ENCODE results near the gene VAX1. TPM values are rescaled to one million over a fixed set of nuclear protein-coding genes. Genes with fewer than 3 reads are reported as not detected.

The VAX1 gene
- total RNA-seq, 1 donor from 2014 or later = not detected

DNA sequence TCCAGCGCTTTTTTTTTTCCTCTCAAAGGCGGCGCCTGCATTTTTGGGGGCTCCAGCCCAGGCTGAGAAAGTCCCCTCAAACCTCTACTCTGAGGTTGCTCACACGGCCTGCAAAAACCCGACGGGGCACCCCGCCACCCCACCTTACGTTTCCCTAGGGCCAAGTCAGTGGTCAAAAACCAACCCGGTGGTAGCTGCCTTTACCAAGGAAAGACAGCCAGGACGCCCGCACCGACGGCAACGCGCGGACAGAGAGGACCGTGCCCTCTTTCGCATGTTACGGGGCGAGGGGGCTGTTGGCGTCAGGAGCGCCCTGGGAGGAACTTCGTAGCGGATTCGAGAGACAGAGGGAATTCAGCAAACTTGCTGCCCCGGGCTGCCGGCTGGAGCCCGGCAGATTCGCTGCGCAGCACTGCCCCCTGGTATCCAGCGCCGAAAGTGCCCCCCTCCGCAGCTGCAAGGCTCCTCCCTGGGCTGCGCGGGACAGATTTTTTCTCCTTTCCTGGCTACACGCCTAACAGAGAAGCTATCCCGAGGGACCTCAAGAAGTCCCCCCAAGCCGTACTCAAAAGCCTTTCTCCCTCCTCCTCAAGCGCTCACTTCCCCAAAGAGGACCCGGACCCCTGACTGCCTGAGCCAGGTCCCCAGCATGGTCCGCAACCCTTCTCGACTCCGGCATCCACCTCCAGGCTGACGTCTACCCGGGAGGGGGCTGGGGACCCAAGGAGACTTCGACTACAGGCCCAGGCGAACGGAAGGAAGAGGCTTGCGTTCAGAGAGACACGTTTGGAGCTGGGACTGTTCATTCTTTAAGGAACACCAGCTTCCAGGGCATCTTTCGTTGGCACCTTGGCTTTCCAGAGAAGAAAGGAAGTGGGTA, 27.7 kb upstream of the VAX1 start:
- H3K27ac ChIP-seq = no peak overlapping the region
- intact Hi-C loops (cut with DNase I) = no loop called here
- peak overlapping the region; percentile 39 to 47 for H3K4me3 ChIP-seq
- TF ChIP-seq, protein P1, sequence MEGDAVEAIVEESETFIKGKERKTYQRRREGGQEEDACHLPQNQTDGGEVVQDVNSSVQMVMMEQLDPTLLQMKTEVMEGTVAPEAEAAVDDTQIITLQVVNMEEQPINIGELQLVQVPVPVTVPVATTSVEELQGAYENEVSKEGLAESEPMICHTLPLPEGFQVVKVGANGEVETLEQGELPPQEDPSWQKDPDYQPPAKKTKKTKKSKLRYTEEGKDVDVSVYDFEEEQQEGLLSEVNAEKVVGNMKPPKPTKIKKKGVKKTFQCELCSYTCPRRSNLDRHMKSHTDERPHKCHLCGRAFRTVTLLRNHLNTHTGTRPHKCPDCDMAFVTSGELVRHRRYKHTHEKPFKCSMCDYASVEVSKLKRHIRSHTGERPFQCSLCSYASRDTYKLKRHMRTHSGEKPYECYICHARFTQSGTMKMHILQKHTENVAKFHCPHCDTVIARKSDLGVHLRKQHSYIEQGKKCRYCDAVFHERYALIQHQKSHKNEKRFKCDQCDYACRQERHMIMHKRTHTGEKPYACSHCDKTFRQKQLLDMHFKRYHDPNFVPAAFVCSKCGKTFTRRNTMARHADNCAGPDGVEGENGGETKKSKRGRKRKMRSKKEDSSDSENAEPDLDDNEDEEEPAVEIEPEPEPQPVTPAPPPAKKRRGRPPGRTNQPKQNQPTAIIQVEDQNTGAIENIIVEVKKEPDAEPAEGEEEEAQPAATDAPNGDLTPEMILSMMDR (IDR thresholded peaks at IDR 0.05) = peak in 2 of 3 experiments; percentile 13 to 32
- peaks cover 38% of the 10 kb centered on the region for H3K27me3 ChIP-seq
- H3K4me1 ChIP-seq = peaks cover 5 to 28% of the 10 kb centered on the region in 2 donors
- no peaks in the 10 kb centered on the region for H3K9me3 ChIP-seq
- DNase-seq (ENCODE audit: low spot score in 2 of 2) = no peak
- no peaks in the 10 kb centered on the region for H3K36me3 ChIP-seq

DNA sequence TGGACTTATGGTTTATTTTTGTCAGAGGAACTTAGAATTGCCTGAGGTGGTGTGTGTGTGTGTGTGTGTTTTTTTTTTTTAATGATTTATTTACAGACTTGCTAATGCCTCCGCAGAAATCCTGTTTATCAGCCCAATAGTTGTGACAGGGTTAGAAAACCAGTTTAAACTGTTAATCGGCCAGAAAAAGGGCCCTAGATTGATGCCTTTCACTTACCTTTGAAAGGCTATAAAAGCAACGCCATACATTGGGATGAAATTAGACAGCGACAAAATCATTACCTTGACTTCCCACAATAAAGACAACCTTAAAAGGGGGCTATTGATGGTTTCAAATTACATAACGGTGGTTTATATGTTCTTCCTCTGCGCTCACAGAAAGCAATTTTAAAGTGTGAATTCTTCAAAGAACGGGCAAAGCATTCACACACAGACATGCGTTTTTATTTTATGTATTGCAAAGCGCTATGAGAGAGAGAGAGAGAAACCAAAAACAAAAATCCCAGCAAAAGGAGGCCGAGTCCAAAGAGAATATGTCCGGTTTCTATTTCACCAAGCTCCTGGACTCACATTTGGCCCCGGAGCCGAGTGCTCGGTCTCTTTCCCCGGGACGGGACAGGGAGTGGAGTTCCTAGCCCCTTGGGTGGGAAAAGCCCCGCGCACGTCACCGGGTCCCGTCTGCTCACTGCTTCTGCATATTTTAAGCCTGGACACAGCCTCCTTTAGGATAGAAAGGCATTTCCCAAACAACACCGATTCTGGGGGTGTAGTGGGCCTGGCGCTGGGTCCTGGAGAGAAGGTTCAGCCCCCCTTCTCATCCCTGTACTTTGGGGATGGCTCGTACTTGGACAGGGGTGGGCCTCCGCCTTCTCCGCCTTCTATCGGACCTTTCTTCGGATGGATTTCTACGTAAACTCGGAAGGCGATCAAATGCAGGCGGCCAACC, 26.8 kb upstream of the VAX1 start:
- DNase-seq (ENCODE audit: low spot score in 2 of 2) = no peak
- no peaks in the 10 kb centered on the region for H3K36me3 ChIP-seq
- TF ChIP-seq, protein P1 (IDR thresholded peaks at IDR 0.05) = no peak
- peak overlapping the region; percentile 39 to 47 for H3K4me3 ChIP-seq
- H3K9me3 ChIP-seq = no peaks in the 10 kb centered on the region
- H3K27ac ChIP-seq = no peak overlapping the region
- intact Hi-C loops (cut with DNase I) = no loop called here
- peaks cover 42% of the 10 kb centered on the region for H3K27me3 ChIP-seq
- peaks cover 5 to 28% of the 10 kb centered on the region in 2 donors for H3K4me1 ChIP-seq

DNA sequence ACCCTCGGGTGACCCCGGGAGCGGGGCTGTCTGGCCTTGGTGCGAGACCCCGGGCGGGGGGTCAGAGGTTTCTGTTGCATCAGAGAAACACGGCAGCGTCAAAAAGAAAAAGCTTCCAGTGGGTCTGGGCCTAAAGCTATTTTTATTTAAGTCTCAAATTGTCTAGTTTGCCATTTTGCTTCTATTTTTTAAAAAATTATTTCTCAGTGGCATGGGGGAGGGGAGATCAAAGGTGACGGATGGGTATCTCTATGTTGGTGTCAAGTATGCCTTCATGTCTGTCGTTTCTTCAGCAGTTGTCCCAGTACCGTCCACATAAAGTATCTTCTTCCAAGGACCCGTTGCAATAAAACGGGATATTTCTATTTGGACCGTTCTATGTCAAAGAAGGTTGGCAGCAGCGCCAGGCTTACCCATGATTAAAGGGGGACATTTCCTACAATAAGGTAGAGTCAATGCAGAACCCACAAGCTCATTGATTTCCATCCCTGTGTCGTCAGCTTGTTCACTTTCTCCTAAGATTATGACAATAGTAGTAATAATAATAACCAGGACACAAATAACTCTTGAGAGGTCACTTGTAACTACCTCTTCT, 26.0 kb upstream of the VAX1 start:
- no peak overlapping the region for H3K4me3 ChIP-seq
- peaks cover 44% of the 10 kb centered on the region for H3K27me3 ChIP-seq
- TF ChIP-seq, protein P1 (IDR thresholded peaks at IDR 0.05) = no peak
- DNase-seq (ENCODE audit: low spot score in 2 of 2) = no peak
- H3K9me3 ChIP-seq = no peaks in the 10 kb centered on the region
- no peak overlapping the region for H3K27ac ChIP-seq
- intact Hi-C loops (cut with DNase I) = no loop called here
- H3K36me3 ChIP-seq = no peaks in the 10 kb centered on the region
- peaks cover 5 to 28% of the 10 kb centered on the region in 2 donors for H3K4me1 ChIP-seq

DNA sequence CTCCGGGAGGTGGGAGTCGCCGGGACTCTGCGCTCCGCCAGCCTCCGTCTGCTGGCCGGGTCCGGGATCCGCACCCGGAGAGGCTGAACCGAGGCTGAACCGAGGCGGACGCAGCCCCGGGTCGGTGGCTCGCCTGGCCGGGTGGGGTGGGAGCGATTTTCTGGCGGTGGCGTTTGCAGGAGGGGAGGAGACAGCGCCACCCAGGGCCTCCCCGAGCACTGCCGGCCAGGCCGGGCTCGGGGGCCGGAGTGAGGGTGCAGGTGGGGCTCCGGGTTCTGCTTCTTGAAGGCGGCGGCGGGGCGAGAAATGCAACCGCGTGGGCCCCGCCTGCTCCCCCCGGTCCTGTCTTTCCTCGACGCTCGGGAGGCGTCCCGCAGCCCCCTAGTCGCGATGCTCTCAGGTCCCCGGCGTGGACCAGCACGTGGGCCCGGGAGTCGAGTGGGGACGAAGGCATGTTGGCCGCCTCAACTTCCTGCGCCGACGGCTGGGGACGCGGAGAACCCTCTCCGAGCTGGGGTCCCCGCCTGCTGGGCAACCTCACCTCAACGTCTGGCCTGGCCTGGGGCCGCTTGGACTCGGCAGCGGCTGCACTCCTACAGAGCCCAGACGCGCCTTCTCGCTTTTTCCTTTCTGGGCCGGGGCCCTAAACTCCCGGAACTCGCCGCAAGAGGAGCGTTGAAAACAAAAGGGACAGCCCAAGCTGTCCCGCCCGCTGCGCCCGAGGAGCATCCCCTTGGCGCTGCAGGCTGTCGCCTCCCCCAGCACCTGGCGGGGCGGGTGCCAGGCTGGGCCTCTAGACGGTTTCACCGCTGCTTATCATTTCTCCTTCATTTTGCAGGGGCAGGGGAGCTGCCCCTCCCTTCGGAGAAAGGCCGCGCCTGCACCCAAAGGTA, 25.2 kb upstream of the VAX1 start:
- no peaks in the 10 kb centered on the region for H3K36me3 ChIP-seq
- H3K4me3 ChIP-seq = peak overlapping the region; percentile 43 to 44
- TF ChIP-seq, protein P1 (IDR thresholded peaks at IDR 0.05) = peak in 1 of 3 experiments; percentile 6
- intact Hi-C loops (cut with DNase I) = no loop called here
- H3K9me3 ChIP-seq = no peaks in the 10 kb centered on the region
- H3K27me3 ChIP-seq = peaks cover 40% of the 10 kb centered on the region
- no peak for DNase-seq (ENCODE audit: low spot score in 2 of 2)
- H3K4me1 ChIP-seq = peaks cover 5 to 27% of the 10 kb centered on the region in 2 donors
- no peak overlapping the region for H3K27ac ChIP-seq

Measured in ascending aorta (tissue), 2 donors.